Breast epithelium (tissue), 4 donors: ENCODE measurements around the gene GHR. TPM values are rescaled to one million over a fixed set of nuclear protein-coding genes. Genes with fewer than 3 reads are reported as not detected.

Experiments
- DNase-seq, 2 donors: peaks; one replicate each; pipeline ENCODE4 v3.0.0-alpha.2; 2019; ENCODE audit warnings: low spot score in 2 of 2
- H3K27ac ChIP-seq, 2 donors: fragments of 200-600 bp; sonication (generic) in 1 of 2; one replicate each; pipeline ENCODE4 v1.5.1; 2016 to 2019; ENCODE audit warnings: mild to moderate bottlenecking in 1 of 2
- H3K27me3 ChIP-seq, 2 donors: fragments of 200-600 bp; sonication (generic) in 1 of 2; one replicate each; pipeline versions ENCODE4 v1.5.1 to v1.6.0; 2017 to 2019; ENCODE audit warnings: control low read depth in 1 of 2, mild to moderate bottlenecking in 1 of 2
- H3K36me3 ChIP-seq: fragments of 200-600 bp; one replicate; pipeline ENCODE4 v1.5.1; 2019
- H3K4me1 ChIP-seq, 2 donors: fragments of 200-600 bp; sonication (generic); one replicate each; pipeline ENCODE4 v1.5.1; 2016 to 2019; ENCODE audit warnings: control low read depth in 1 of 2
- H3K4me3 ChIP-seq, 3 donors: fragments of 200-600 bp; sonication (generic); 1 replicate in 2 of 3; 2 replicates in 1 of 3; pipeline ENCODE4 v1.5.1; 2016 to 2019; ENCODE audit warnings: mild to moderate bottlenecking in 3 of 3, moderate library complexity in 2 of 3
- H3K9me3 ChIP-seq, 2 donors: fragments of 200-600 bp; sonication (generic) in 1 of 2; one replicate each; pipeline ENCODE4 v1.5.1; 2016 to 2019; ENCODE audit warnings: control low read depth in 1 of 2
- POLR2A ChIP-seq: fragments of 450-650 bp; IDR thresholded peaks from one replicate; pipeline ENCODE4 v1.6.1; 2016; ENCODE audit warnings: antibody characterized with exemption, mild to moderate bottlenecking, moderate library complexity
- POLR2AphosphoS5 ChIP-seq, 3 donors: sonication (generic); formaldehyde crosslinking; IDR thresholded peaks; one replicate each; pipeline ENCODE4 v1.6.1; 2017; ENCODE audit warnings: antibody characterized with exemption in 3 of 3
- intact Hi-C: fragments of 100-400 bp; cut with DNase I; formaldehyde crosslinking; loops from one replicate; pipeline ENCODE4 v1.15.1; 2023; ENCODE audit warnings: low total_unique reads
- total RNA-seq, 3 donors: library from RNA; depleted of rRNA; stranded (reverse); fragments of >200 nt; gene quantifications; one replicate each; pipeline ENCODE4 v1.1.0, GENCODE V29; 2016
- TF ChIP-seq, protein P1 (sequence below), 3 donors: fragments of 450-650 bp; IDR thresholded peaks; one replicate each; pipeline ENCODE4 v1.5.1; 2016 to 2017; ENCODE audit warnings: antibody characterized with exemption in 3 of 3, mild to moderate bottlenecking in 3 of 3, moderate library complexity in 3 of 3

Gene GHR
- total RNA-seq, 3 donors from 2014 or later: 25.6 to 234 (median 26.5) TPM

DNA sequence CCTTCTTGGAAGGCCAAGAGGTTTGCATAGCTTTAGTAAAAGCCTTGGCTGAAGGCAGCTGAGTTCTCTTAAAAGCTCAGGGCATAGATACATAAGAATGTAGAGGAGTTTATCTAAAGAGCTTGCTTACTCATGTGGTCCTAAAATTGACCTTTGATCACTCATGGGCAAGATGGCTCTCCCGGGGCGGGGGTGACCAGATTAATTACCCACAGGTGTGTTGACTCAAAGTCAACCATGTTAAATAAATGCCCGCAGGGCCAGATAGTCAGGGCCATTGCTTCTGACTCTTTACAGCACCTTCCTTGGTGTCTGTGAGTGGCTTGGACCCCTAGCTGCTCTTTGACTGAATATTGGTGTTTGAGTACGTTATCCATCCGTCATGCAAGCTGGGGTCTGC is 33.1 kb upstream of the GHR start:
- DNase-seq: no peak
- Histone ChIP-seq H3K4me3 (no peak overlapping the region), H3K27me3 (no peaks in the 10 kb centered on the region), H3K4me1 (no peaks in the 10 kb centered on the region), H3K27ac (no peak overlapping the region), H3K9me3 (peaks cover 7 to 9% of the 10 kb centered on the region in 2 donors), H3K36me3 (no peaks in the 10 kb centered on the region)
- intact Hi-C loops: no loop called here
- TF ChIP-seq, protein P1, sequence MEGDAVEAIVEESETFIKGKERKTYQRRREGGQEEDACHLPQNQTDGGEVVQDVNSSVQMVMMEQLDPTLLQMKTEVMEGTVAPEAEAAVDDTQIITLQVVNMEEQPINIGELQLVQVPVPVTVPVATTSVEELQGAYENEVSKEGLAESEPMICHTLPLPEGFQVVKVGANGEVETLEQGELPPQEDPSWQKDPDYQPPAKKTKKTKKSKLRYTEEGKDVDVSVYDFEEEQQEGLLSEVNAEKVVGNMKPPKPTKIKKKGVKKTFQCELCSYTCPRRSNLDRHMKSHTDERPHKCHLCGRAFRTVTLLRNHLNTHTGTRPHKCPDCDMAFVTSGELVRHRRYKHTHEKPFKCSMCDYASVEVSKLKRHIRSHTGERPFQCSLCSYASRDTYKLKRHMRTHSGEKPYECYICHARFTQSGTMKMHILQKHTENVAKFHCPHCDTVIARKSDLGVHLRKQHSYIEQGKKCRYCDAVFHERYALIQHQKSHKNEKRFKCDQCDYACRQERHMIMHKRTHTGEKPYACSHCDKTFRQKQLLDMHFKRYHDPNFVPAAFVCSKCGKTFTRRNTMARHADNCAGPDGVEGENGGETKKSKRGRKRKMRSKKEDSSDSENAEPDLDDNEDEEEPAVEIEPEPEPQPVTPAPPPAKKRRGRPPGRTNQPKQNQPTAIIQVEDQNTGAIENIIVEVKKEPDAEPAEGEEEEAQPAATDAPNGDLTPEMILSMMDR (IDR thresholded peaks at IDR 0.05): no peak
- TF ChIP-seq POLR2A (no peak), POLR2AphosphoS5 (IDR thresholded peaks at IDR 0.05) (no peak)

DNA sequence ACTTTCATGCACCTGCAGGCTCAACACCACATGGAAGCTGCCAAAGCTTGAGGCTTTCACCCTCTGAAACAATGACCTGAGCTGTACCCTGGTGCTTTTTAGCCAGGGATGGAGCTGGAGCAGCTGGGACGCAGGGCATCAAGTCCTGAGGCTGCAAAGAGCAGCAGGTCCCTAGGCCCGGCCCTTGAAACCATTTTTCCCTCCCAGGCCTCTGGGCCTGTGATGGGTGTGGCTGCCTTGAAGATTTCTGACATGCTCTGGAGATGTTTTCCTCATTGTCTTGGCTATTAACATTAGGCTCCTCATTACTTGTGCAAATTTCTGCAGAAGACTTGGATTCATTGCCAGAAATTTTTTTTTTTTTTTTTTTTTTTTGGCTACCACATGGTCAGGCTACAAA is 30.3 kb upstream of the GHR start:
- no peak for DNase-seq
- TF ChIP-seq, protein P1 (IDR thresholded peaks at IDR 0.05): no peak
- no peak for TF ChIP-seq POLR2AphosphoS5 (IDR thresholded peaks at IDR 0.05)
- no peak for TF ChIP-seq POLR2A
- no peak overlapping the region for H3K27ac ChIP-seq
- H3K4me1 ChIP-seq: no peaks in the 10 kb centered on the region
- H3K4me3 ChIP-seq: no peak overlapping the region
- no peaks in the 10 kb centered on the region for H3K36me3 ChIP-seq
- peaks cover 7 to 9% of the 10 kb centered on the region in 2 donors for H3K9me3 ChIP-seq
- intact Hi-C loops: no loop called here
- H3K27me3 ChIP-seq: no peaks in the 10 kb centered on the region

DNA sequence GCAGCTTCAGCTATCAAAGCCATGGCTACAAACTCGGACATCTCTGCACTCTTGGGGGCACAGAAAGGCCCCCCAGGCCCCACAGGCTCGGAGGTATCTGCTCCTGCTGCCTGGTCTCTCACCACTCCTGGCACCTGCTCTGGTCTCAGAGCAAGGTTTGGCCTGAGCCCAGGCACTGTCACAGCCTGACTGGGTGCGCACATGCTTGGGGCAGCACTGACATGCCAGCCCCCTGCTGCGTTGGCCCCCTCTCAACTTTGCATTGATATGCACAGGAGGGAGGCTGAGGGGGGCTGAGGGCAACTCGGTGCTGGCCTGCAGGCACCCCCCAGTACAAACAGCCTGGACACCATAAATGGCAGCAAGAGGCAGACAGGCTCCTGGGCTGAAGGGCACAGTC is 27.1 kb upstream of the GHR start:
- no peak for TF ChIP-seq POLR2A
- TF ChIP-seq, protein P1 (IDR thresholded peaks at IDR 0.05): no peak
- no peak for TF ChIP-seq POLR2AphosphoS5 (IDR thresholded peaks at IDR 0.05)
- H3K27me3 ChIP-seq: no peaks in the 10 kb centered on the region
- DNase-seq: no peak
- no peak overlapping the region for H3K27ac ChIP-seq
- H3K4me3 ChIP-seq: no peak overlapping the region
- no peaks in the 10 kb centered on the region for H3K36me3 ChIP-seq
- peaks cover 7 to 9% of the 10 kb centered on the region in 2 donors for H3K9me3 ChIP-seq
- intact Hi-C loops: no loop called here
- H3K4me1 ChIP-seq: no peaks in the 10 kb centered on the region

DNA sequence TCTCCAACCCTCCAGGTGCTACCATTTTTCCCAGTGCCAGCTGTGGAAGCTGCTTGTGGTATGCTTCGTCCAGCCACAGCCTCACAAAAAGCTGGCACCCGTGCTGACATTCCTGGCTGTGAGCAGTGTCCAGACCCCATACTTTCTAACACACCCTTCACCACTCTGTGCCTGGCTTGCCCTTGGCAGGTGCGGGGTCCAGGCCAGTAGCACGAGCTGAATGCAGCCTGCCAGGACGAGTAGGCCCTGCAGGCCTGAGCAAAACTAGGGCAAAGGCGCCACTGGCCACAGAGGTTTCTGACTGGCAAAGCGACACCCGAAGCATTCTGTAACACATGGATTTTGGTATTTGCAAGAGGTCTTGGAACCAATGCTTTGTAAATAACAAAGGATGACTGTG is 26.0 kb upstream of the GHR start:
- no peaks in the 10 kb centered on the region for H3K36me3 ChIP-seq
- H3K27me3 ChIP-seq: no peaks in the 10 kb centered on the region
- H3K4me1 ChIP-seq: no peaks in the 10 kb centered on the region
- H3K4me3 ChIP-seq: no peak overlapping the region
- DNase-seq: no peak
- intact Hi-C loops: no loop called here
- TF ChIP-seq POLR2A (no peak), POLR2AphosphoS5 (IDR thresholded peaks at IDR 0.05) (no peak)
- TF ChIP-seq, protein P1 (IDR thresholded peaks at IDR 0.05): no peak
- H3K27ac ChIP-seq: no peak overlapping the region
- H3K9me3 ChIP-seq: peaks cover 7 to 9% of the 10 kb centered on the region in 2 donors

DNA sequence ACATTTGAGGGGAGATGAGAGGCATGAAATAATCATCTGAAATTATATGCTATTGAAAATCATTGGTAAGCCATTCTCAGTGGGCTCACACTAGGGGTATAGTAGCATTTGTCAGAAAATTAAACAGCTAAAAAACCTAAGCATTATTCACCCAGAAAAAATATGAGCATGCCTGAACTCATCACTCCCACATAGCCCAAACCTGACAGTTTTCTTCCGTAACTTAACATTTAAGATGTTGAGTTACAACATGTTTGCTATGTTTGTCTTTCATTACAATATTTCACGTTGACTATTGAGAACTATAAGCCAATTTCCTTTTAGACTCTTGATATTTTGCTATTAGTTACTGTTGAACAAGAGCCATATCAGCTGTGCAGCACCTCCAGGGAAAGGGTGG is 23.5 kb upstream of the GHR start:
- TF ChIP-seq, protein P1 (IDR thresholded peaks at IDR 0.05): no peak
- no peak for TF ChIP-seq POLR2AphosphoS5 (IDR thresholded peaks at IDR 0.05)
- TF ChIP-seq POLR2A: no peak
- intact Hi-C loops: no loop called here
- Histone ChIP-seq H3K4me3 (no peak overlapping the region), H3K4me1 (no peaks in the 10 kb centered on the region), H3K27ac (no peak overlapping the region), H3K27me3 (no peaks in the 10 kb centered on the region), H3K36me3 (no peaks in the 10 kb centered on the region), H3K9me3 (no peaks in the 10 kb centered on the region)
- DNase-seq: no peak
